ENCODE results near the gene MACROD2. TPM values are rescaled to one million over a fixed set of nuclear protein-coding genes. Genes with fewer than 3 reads are reported as not detected.

Gene MACROD2
- total and polyA plus RNA-seq, 2 of the 4 experiments (the other 2 are of a cell fraction): not detected

- in situ Hi-C loops (cut with MboI; ENCODE audit: low sequenced_read_pairs): no loop called here
- Histone ChIP-seq H3K4me3 (ENCODE audit: insufficient read depth, low read depth, low read length) (no peak overlapping the region), H2BK20ac (ENCODE audit: low read depth, low read length) (no peak overlapping the region), H4K5ac (ENCODE audit: low read depth, low read length) (no peak overlapping the region), H3K36me3 (ENCODE audit: control insufficient read depth, insufficient read depth, low read length) (no peaks in the 10 kb centered on the region), H3K18ac (ENCODE audit: low read depth, low read length) (no peak overlapping the region), H2AFZ (replicated peaks; ENCODE audit: low read length, poor library complexity) (no peak overlapping the region), H2BK5ac (ENCODE audit: low read depth, low read length, poor library complexity, severe bottlenecking) (no peak overlapping the region), H2AK9ac (replicated peaks; ENCODE audit: low read depth, low read length, poor library complexity) (no peak overlapping the region), H3K4me1 (ENCODE audit: control insufficient read depth, insufficient read depth, low read length) (no peaks in the 10 kb centered on the region), H2BK120ac (ENCODE audit: low read depth, low read length) (no peak overlapping the region), H3K9ac (ENCODE audit: low read depth, low read length) (no peak overlapping the region), H3K14ac (replicated peaks; ENCODE audit: low read depth, low read length) (no peak overlapping the region), H4K20me1 (ENCODE audit: insufficient read depth, low read length) (no peaks in the 10 kb centered on the region), H2AK5ac (ENCODE audit: low read depth, low read length) (no peak overlapping the region), H3K79me1 (ENCODE audit: low read depth in 1 of 2, low read length in 2 of 2) (no peaks in the 10 kb centered on the region), H3K4me2 (ENCODE audit: low read depth, low read length) (no peak overlapping the region), H2BK15ac (ENCODE audit: low read depth, low read length) (no peak overlapping the region), H4K91ac (ENCODE audit: insufficient read depth, low read depth, low read length) (no peak overlapping the region), H3K9me3 (ENCODE audit: control insufficient read depth, insufficient read depth, low read length) (no peaks in the 10 kb centered on the region), H3K23ac (ENCODE audit: low read depth, low read length) (no peak overlapping the region), H3K27me3 (ENCODE audit: control insufficient read depth, insufficient read depth, low read length) (no peaks in the 10 kb centered on the region), H3K9me1 (ENCODE audit: insufficient read depth, low read length) (no peaks in the 10 kb centered on the region), H3K27ac (ENCODE audit: insufficient read depth, low read length) (no peak overlapping the region), H3K56ac (ENCODE audit: extremely low read depth, insufficient read depth, low read length) (no peak overlapping the region), H4K8ac (ENCODE audit: low read depth in 2 of 2, low read length in 2 of 2) (no peak overlapping the region), H3K4ac (ENCODE audit: low read depth, low read length) (no peak overlapping the region)
- dilution Hi-C loops (cut with HindIII; ENCODE audit: low sequenced_read_pairs, unreplicated experiment): no loop called here
- ChIA-PET CTCF (no interaction called here), POLR2A (ENCODE audit: unreplicated experiment) (no interaction called here)
- ATAC-seq (ENCODE audit: low read depth): no peak
- no TSS peak for BruUV-seq (replicated peaks)
- WGBS, 2 experiments (ENCODE audit: extremely low coverage in 2 of 2, insufficient read length in 1 of 2): no CpG with 5 or more reads among the region's 6 CpGs
- no peak for DNase-seq
- TF ChIP-seq RFX5 (IDR thresholded peaks at IDR 0.05; ENCODE audit: low read depth, low read length) (no peak), CHD1 (IDR thresholded peaks at IDR 0.05; ENCODE audit: low read depth, low read length) (no peak), POLR2A (IDR thresholded peaks at IDR 0.05; ENCODE audit: low read depth, low read length) (no peak), MAZ (IDR thresholded peaks at IDR 0.05; ENCODE audit: borderline replicate concordance, low read depth, low read length) (no peak), ELK1 (IDR thresholded peaks at IDR 0.05; ENCODE audit: borderline replicate concordance, low read depth, low read length) (no peak), MXI1 (IDR thresholded peaks at IDR 0.05; ENCODE audit: borderline replicate concordance, low read depth, low read length) (no peak), USF2 (IDR thresholded peaks at IDR 0.05; ENCODE audit: low read depth, low read length) (no peak), NFE2L2 (IDR thresholded peaks at IDR 0.05; ENCODE audit: low read depth, low read length) (no peak), RCOR1 (IDR thresholded peaks at IDR 0.05; ENCODE audit: insufficient replicate concordance, low read length) (no peak), RAD21 (IDR thresholded peaks at IDR 0.05; ENCODE audit: low read length) (no peak), CEBPB (IDR thresholded peaks at IDR 0.05; ENCODE audit: low read depth, low read length) (no peak), CTCF (conservative IDR thresholded peaks at IDR 0.05; ENCODE audit: low read depth, low read length) (no peak)
- intact Hi-C loops (cut with micrococcal nuclease): no loop called here
Observed at GRCh38 chr20:14717134-14717999, 722.1 kb downstream of the MACROD2 start.

All from IMR-90 (cell line).